Anterior cingulate cortex (tissue), 58 donors: ENCODE results near the gene CTNNA2.

Experiments
- DNase-seq, 58 donors: peaks; one replicate each; lab custom pipeline; 2025; lab: John Stamatoyannopoulos, UW

CTNNA2 gene

DNA sequence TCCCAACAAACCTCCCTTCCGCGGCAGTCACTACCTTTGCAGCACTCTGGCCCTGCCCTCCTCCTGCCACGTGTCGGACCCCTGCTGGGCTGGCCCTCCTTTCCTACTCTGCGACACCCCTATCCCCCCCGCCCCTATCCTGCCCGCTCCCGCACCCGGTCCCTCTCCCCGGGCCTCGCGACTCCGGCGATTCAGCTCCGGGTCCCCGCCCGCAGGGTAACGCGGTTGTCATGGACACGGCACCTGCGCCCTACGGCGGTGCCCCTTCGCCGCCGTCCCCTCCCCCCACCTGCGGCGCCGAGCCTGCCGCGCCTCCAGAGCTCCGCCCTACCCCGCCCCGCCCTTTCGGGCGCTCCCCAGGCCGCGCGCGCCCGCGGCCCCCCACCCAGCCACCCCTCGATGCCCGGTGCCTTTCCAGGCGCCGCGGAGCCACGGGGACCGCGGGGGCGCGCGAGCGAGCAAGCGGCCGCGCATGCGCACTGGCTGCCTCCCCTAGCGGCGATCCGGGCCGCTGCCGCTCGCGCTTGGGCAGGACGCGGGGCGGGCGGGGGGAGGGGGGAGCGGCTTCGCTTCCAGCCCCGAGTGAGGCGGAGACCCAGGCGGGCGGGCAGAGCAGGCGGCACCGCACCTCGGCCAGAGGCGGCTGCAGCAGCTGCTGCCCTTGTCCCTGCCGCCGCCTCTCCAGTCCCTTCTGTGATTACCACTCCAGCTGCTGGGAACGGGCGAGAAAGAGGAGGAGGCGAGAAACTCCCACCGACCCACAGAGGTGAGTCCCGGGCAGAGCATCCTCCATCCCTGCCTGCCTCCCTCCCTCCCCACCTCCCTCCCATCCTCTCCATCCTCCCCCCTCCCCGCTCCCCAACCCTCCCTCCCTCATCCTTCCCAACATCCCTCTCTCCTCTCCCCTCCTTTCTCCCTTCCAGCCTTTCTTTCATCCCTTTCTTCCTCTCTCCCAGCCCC, at the start of gene CTNNA2:
Gene CTNNA2 (plus strand): TSS at position 610 of the 960 bp plus-strand sequence.
- DNase-seq = peak; percentile 25 to 95 (median 78)

DNA sequence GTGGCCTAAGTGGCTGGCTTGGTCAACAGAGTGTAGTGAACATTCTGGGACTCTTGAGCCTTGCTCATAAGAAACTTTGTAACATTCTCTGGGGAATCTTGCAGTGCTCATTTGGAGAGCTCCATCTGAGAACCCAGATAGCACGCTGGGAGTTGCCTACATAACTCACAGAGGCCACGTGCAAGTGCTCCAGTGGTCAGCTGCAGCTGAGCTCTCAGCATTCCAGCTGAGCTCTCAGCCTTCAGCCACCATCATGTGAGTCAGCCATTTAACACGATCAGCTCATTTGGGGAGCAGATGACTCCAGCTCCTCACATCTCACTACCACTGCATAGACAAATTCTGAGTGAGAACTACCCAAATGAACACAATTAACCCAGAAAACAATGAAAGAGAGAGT, 25.5 kb upstream of the CTNNA2 start:
- DNase-seq = no peak

DNA sequence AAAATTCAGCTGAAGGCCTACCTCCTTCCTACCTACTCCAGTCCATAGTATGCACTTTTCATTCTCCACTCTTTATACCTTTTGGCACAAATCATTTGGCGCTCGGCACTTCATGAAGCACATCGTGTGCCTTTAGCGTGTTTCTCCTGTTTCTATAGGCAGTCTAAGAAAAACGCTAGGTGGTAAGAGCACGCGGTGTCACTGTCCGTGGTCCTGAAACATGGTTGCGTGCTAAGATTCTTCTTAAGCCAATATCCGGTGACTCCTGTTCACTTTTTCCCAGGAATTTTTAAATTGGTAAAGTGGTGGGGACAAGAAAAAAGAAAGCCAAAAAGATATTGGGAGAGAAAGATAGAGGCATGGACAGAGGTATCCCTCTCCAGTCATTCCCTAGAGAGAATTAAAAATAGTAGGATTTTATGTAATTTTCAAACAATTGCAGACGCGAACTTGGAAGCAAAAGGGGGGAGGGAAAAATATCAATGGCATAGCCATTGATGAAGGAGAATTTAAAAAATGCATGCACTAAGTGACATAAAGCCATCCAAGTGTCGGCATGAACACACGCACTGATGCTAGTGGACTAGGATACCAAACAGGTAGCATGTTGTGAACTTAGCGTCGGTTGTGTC, 1.4 kb upstream of the CTNNA2 start:
- DNase-seq = peak in 4 of 58 donors; percentile 3 to 9 (median 5)

- no peak for DNase-seq
These were observed 860 bp downstream of the CTNNA2 start for GRCh38 chr2:79513711-79514110.

- DNase-seq = no peak
These were observed 16.8 kb downstream of the CTNNA2 start for GRCh38 chr2:79529636-79530035.

GRCh38 chr2:79530443-79530842, 17.6 kb downstream of the CTNNA2 start:
- peak in 1 of 58 donors; percentile 5 for DNase-seq

DNA sequence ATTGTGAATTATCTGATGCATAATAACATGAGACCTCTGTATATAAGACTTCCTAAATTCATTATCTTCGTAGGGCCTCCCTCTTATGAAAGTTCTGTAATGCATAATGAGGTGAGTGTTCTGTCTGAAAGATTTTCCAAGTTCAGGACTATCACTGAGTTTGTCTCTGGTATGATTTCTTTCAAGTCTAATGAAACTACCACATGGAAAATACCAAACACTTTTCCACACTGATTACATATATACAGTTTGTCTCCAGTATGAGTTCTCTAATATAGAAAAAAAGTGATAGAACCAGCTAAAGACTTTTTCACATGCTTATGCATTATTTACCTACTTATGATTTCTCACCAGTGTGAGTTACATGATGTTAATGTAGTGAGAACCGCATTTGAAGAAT, 34.7 kb downstream of the CTNNA2 start:
- no peak for DNase-seq

GRCh38 chr2:79552653-79553052, 39.8 kb downstream of the CTNNA2 start:
- no peak for DNase-seq

- no peak for DNase-seq
These were observed 42.0 kb downstream of the CTNNA2 start for GRCh38 chr2:79554899-79555298.

DNA sequence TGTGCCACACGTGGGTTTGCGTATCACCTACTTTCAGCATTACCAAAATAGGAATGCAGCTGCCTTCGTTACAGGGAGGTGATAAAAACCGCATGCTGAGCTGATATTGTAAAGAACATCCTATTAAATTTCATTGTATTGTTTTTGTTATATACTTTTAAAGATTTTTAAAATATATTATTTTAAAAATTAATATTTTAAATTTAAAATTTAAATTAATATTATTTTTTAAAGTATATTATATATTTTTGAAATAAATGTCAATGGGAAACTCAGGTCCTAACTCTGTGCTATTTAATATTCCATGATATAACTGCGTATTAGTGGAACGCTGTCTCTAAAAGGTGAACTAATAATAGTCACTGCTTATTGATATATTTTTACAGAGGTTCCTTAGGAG, 51.2 kb downstream of the CTNNA2 start:
- DNase-seq = no peak

DNA sequence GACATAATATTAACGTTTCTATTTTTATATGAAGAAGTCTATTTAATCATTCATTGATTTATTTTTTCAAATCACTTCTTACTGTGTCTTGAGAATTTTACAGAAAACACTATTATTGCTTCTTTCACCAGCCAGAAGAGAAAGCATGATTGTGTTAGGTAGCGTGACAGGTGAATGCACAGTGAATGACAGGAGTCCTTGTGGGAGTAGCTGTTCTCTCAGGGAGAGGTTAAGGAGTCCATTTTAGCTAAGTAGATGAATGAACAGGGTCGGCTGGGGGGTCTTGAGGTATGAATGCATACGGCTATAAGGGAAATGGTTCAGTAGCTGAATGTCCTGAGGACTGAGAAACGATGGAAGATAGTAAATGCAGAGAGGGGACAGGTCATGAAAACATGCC, 56.2 kb downstream of the CTNNA2 start:
- no peak for DNase-seq

DNA sequence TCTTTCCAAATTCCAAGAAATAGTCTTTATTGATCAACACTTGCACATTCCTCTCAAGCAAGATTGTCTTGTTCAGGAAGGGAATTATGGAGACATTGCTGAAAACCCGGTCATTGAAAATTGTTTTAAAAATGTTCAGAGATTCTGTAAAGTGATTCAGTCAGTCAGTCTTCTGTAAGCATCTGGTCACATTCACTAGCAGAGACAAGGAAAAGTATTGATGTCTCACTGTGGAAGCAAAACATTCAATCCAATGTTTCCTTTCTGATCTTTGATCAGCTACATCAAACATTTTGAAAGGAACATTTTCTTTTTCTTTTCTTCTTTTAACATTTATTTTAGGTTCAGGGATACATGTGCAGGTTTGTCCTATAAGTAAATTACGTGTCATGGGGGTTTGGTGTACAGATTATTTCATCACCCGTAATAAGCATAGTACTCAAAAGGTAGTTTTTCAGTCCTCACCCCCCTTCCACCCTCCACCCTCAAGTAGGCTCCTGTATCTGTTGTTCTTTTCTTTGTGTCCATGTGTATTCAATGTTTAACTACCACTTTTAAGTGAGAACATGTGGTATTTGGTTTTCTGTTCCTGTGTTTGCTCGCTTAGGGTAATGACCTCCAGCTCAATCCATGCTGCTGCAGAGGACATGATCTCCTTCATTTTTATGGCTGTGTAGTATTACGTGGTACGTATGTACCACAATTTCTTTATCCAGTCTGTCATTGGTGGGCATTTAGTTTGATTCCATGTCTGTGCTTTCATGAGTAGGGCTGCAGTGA, 61.2 kb downstream of the CTNNA2 start:
- DNase-seq = no peak

GRCh38 chr2:79576451-79576850, 63.6 kb downstream of the CTNNA2 start:
- DNase-seq = no peak

DNA sequence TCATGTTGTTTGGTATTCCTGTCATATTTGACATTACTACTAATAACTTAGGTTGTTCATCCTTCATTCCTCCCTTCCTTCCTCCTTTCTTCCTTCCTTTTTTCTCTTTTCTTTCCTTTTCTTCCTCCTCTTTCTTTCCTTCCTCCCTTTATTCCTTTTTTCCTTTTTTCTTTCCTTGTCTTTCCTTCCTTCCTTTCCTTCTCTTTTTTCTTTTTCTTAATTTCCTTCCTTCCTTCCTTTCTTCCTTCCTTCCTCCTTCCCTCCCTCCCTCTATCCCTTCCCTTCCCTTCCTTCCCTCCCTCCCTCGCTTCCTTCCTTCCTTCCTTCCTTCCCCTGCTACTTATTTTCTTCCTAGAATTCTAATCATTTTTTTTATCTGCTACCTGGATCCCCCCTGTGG, 66.1 kb downstream of the CTNNA2 start:
- DNase-seq = no peak

GRCh38 chr2:79580175-79580574, 67.3 kb downstream of the CTNNA2 start:
- no peak for DNase-seq

GRCh38 chr2:79585701-79586433, 73.0 kb downstream of the CTNNA2 start:
- DNase-seq = peak in 7 of 58 donors; percentile 1 to 28 (median 5)

DNA sequence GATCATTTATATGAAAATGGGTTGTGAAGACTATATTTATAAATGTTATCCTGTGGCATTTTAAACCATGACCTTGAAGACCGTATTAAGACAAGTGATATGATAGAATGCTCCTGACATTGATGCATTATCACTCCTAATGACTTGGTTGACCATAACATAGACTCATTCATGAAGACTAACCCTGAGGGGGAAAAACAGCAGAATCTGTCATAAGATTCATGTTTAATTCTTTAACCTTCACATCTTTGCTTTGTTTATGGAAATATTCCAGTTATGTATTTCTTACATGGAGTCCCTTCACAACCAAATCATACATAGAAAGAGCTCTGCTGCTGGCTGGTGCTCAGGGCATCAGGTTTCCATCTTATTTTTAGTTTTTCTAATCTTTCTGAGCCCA, 78.4 kb downstream of the CTNNA2 start:
- no peak for DNase-seq

DNA sequence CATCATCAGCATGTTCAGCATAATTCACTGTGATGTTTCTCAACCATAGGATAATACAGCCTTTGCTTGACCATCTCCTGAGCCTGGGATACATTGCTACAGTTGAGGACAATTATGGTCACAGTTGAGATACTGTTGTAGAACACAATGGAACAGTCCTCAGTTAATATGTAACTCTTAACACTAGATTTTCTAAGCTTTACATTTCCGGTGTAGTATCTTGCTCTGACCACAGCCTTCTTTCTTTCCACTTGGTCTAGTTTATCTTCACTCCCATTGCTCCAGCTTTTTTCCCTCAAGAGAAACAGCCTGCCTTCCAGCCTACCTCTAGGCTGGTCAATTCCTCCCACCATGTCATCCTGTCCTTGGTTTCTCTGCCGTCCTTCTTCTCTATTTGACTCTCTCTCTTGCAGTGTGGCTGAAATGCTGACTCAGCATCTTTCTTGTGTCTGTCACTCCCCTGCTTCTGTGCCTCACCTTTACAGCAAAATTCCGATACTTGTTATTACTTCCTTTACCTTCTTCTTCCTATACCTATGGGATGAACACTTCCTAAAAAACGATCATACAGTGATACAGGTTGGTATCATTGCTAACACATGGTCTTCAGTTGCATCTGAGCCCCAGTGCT, 80.5 kb downstream of the CTNNA2 start:
- no peak for DNase-seq

DNA sequence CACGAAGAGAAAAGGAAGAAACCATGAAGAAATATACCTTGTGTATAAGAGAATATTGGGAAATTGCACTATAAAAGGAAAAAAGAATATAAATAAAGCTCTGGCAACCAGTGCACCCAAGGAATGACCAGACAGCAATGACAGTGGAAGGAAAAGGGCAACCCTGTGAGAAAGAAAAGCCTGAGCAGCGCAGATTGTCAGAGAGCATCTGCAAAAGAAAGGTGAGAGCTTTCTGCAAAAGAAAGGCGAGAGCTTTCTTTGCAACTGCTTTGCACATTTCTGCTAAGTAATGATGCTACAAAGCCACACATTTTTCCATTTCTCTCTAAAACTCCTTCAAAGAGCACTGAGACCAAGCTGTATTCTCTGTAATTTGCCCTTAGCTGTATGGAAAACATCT, 83.6 kb downstream of the CTNNA2 start:
- no peak for DNase-seq

DNA sequence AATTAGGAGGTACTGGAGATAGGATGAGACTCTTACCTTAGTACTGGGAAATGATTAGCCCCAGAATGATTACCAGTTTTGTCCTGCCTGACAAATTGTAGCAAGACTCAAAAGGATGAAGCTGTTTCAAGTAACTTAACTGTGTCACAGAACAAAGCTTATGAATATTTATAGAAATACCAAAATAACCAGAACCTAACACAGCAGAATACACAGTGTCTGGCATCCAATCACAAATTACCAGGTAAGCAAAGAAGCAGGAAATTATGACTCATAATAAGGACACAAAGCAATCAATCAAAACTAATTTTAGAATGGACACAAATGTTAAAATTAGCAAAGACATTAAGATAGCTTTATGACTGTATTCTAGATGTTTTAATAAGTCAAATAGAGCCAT, 91.9 kb downstream of the CTNNA2 start:
- no peak for DNase-seq
